T-cell (primary cell): Measurements from ENCODE around the gene GPC5. TPM values are rescaled to one million over a fixed set of nuclear protein-coding genes. Genes with fewer than 3 reads are reported as not detected.
"Not testable (repeated sequence)": the region's sequence is repeated elsewhere in the genome, so short reads cannot be mapped to it uniquely, and the experiment has no call there.

Source experiments
- ATAC-seq, 4 experiments: fragments of 200-7000 bp in 3 of 4; fragments of 150-1000 bp in 1 of 4; cut with Tn5 transposase; replicated peaks in 1 of 4; 1 replicate in 3 of 4; 2 replicates in 1 of 4; pipeline ENCODE4 v1.10.0; 2021; ENCODE audit warnings: moderate library complexity in 3 of 4, mild to moderate bottlenecking in 2 of 4, moderate number of reproducible peaks in 1 of 4
- CTCF ChIA-PET, 2 donors: fragments of 300-600 bp; sonication (Branson Sonifier 250); formaldehyde crosslinking; loops; one replicate each; lab custom pipeline; 2022; ENCODE audit warnings: antibody characterized with exemption in 2 of 2; lab: Charles Lee
- POLR2A ChIA-PET, 2 donors: fragments of 300-600 bp; sonication (Branson Sonifier 250); formaldehyde crosslinking; loops; one replicate each; lab custom pipeline; 2022; ENCODE audit warnings: antibody characterized with exemption in 2 of 2; lab: Charles Lee
- DNase-seq, 35 experiments: peaks; one replicate each; pipeline versions ENCODE4 v3.0.0 to v3.0.0-alpha.2; 2013 to 2023
- H3K27ac ChIP-seq: one replicate; pipeline ENCODE4 v1.5.1; 2013; ENCODE audit warnings: low read length
- H3K27me3 ChIP-seq, 2 experiments: replicated peaks in 1 of 2; 1 replicate in 1 of 2; 2 replicates in 1 of 2; pipeline versions ENCODE4 v1.6.1 to v1.7.0; 2013; ENCODE audit warnings: low read length in 1 of 2, mixed read lengths in 1 of 2; ENCODE audit not compliant: control insufficient read depth in 2 of 2, insufficient read depth in 2 of 2; ENCODE audit errors: extremely low read depth in 1 of 2
- H3K36me3 ChIP-seq, 2 donors: 1 replicate in 1 of 2; 2 replicates in 1 of 2; pipeline versions ENCODE4 v1.6.1 to v1.7.0; 2013; ENCODE audit warnings: low read length in 1 of 2; ENCODE audit not compliant: control insufficient read depth in 2 of 2, insufficient read depth in 1 of 2; ENCODE audit errors: extremely low read depth in 1 of 2
- H3K4me1 ChIP-seq, 2 experiments: 1 replicate in 1 of 2; 2 replicates in 1 of 2; pipeline versions ENCODE4 v1.6.1 to v1.7.0; 2013; ENCODE audit warnings: low read length in 2 of 2, mixed read lengths in 1 of 2; ENCODE audit not compliant: insufficient read depth in 2 of 2, control insufficient read depth in 1 of 2; ENCODE audit errors: extremely low read depth in 1 of 2
- H3K4me3 ChIP-seq, 2 donors: 1 replicate in 1 of 2; 2 replicates in 1 of 2; pipeline versions ENCODE4 v1.5.1 to v1.7.0; 2013; ENCODE audit warnings: mild to moderate bottlenecking in 2 of 2, low read length in 1 of 2, moderate library complexity in 1 of 2; ENCODE audit not compliant: control insufficient read depth in 1 of 2; ENCODE audit errors: extremely low read depth in 1 of 2
- H3K9me3 ChIP-seq: 2 replicates; pipeline ENCODE4 v1.7.0; 2013
- H3K27ac Mint-ChIP-seq, 2 donors: one replicate each; pipeline ENCODE4 v1.8.0; 2020 to 2021; ENCODE audit warnings: mild to moderate bottlenecking in 2 of 2, mixed read lengths in 2 of 2
- H3K27me3 Mint-ChIP-seq, 2 donors: one replicate each; pipeline ENCODE4 v1.8.0; 2021 to 2022; ENCODE audit warnings: mixed read lengths in 2 of 2
- H3K36me3 Mint-ChIP-seq: one replicate; pipeline ENCODE4 v1.8.0; 2021; ENCODE audit warnings: mixed read lengths
- H3K4me1 Mint-ChIP-seq, 3 donors: one replicate each; pipeline ENCODE4 v1.8.0; 2020 to 2022; ENCODE audit warnings: mixed read lengths in 3 of 3, mild to moderate bottlenecking in 1 of 3
- H3K4me3 Mint-ChIP-seq, 3 donors: one replicate each; pipeline ENCODE4 v1.8.0; 2020 to 2022; ENCODE audit warnings: mild to moderate bottlenecking in 3 of 3, mixed read lengths in 3 of 3, moderate library complexity in 3 of 3
- H3K9me3 Mint-ChIP-seq, 3 donors: one replicate each; pipeline ENCODE4 v1.8.0; 2020 to 2022; ENCODE audit warnings: mixed read lengths in 3 of 3
- WGBS: methylation state at CpG from one replicate; pipeline ENCODE4 v1.1.5; 2013; ENCODE audit warnings: missing lambda C conversion rate; ENCODE audit not compliant: insufficient coverage; 5-methylcytosine and 5-hydroxymethylcytosine counted together
- total RNA-seq, 35 experiments: library from RNA in 6 of 35; stranded (reverse) in 6 of 35; fragments of 120-200 nt in 1 of 35; gene quantifications; one replicate each; pipeline versions ENCODE4 v1.2.1 to v1.2.4 and lab custom pipeline; 2013 to 2026

GPC5 gene
- total RNA-seq, 5 donors from 2014 or later (not counting 1 experiment from before 2014, with no cell fraction given), result 0.12 to 0.39 (median 0.26) TPM

GRCh38 chr13:92739306-92739818 lies 1340.9 kb downstream of the GPC5 start:
- Mint-ChIP-seq H3K4me3 (no peak overlapping the region), H3K4me1 (no peaks in the 10 kb centered on the region), H3K9me3 (peaks cover 6 to 20% (median 7%) of the 10 kb centered on the region in 3 donors), H3K27me3 (no peaks in the 10 kb centered on the region), H3K27ac (no peak overlapping the region), H3K36me3 (no peaks in the 10 kb centered on the region)
- ChIA-PET CTCF (interaction anchor here in 1 of 2 donors (0.7 kb wide), 1 partner anchor 1210 kb away, joined by 3 read pairs; no protein-coding TSS in a partner anchor), POLR2A (no interaction called here)
- H3K4me3 ChIP-seq, result no peak overlapping the region
- H3K27ac ChIP-seq, result no peak overlapping the region
- no peaks in the 10 kb centered on the region for H3K9me3 ChIP-seq
- H3K27me3 ChIP-seq, result no peaks in the 10 kb centered on the region
- no peaks in the 10 kb centered on the region for H3K36me3 ChIP-seq
- DNase-seq (no peak), ATAC-seq (no peak)
- WGBS, result no CpG with 5 or more reads among the region's 2 CpGs
- H3K4me1 ChIP-seq, result no peaks in the 10 kb centered on the region

GRCh38 chr13:92743992-92744391 lies 1345.6 kb downstream of the GPC5 start:
- ATAC-seq, result no peak
- H3K27ac ChIP-seq, result no peak overlapping the region
- POLR2A ChIA-PET, result no interaction called here

DNA sequence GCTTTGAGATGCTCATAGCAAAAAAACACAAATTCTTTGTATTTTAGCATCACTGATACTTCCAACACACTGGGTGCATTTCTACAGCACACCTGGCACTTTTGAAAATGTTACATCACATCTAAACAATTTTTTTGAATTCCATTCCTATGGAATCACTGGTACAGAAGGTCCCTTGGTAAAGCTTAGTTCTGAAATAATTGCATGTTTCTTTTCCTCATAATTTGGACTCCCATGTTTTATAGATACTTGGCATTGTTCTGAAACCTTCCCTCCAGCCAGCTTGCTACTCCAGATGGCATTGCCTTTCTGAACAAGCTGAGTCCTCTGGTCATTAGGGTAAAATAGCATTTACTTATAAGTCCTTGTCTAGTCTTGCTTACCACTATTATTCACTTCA lies 1346.8 kb downstream of the GPC5 start:
- Histone ChIP-seq H3K4me1 (no peaks in the 10 kb centered on the region), H3K36me3 (no peaks in the 10 kb centered on the region), H3K27me3 (no peaks in the 10 kb centered on the region), H3K4me3 (no peak overlapping the region), H3K27ac (no peak overlapping the region), H3K9me3 (peaks cover 3% of the 10 kb centered on the region)
- Mint-ChIP-seq H3K27ac (no peak overlapping the region), H3K27me3 (no peaks in the 10 kb centered on the region), H3K36me3 (no peaks in the 10 kb centered on the region), H3K4me3 (no peak overlapping the region), H3K4me1 (no peaks in the 10 kb centered on the region), H3K9me3 (peaks cover 0 to 6% (median 0%) of the 10 kb centered on the region in 3 donors)
- DNase-seq (no peak), ATAC-seq (no peak)
- POLR2A ChIA-PET, result interaction anchor here in 1 of 2 donors (0.6 kb wide), 1 partner anchor 23 kb away, joined by 4 read pairs; no protein-coding TSS in a partner anchor
- CTCF ChIA-PET, result interaction anchor here in 1 of 2 donors (0.6 kb wide), 1 partner anchor 1666 kb away, joined by 3 read pairs; no protein-coding TSS in a partner anchor

More at GRCh38 chr13:92743992-92744391, 1345.6 kb downstream of the GPC5 start:
- H3K9me3 ChIP-seq, result peaks cover 3% of the 10 kb centered on the region
- Mint-ChIP-seq H3K4me3 (no peak overlapping the region), H3K27ac (no peak overlapping the region), H3K9me3 (peaks cover 0 to 6% (median 4%) of the 10 kb centered on the region in 3 donors), H3K36me3 (no peaks in the 10 kb centered on the region), H3K4me1 (no peaks in the 10 kb centered on the region), H3K27me3 (no peaks in the 10 kb centered on the region)
- DNase-seq, result no peak
- H3K36me3 ChIP-seq, result no peaks in the 10 kb centered on the region
- no CpG with 5 or more reads among the region's 1 CpG for WGBS
- CTCF ChIA-PET, result no interaction called here
- no peaks in the 10 kb centered on the region for H3K4me1 ChIP-seq
- H3K27me3 ChIP-seq, result no peaks in the 10 kb centered on the region
- H3K4me3 ChIP-seq, result no peak overlapping the region

- H3K27me3 Mint-ChIP-seq, POLR2A ChIA-PET, CTCF ChIA-PET, H3K27ac ChIP-seq, H3K27ac Mint-ChIP-seq, ATAC-seq, H3K9me3 ChIP-seq, H3K4me3 Mint-ChIP-seq, DNase-seq, H3K4me3 ChIP-seq, H3K9me3 Mint-ChIP-seq, H3K4me1 ChIP-seq, H3K27me3 ChIP-seq, H3K36me3 ChIP-seq, H3K4me1 Mint-ChIP-seq, H3K36me3 Mint-ChIP-seq: not testable (repeated sequence)
- 88% methylated on average over 5 of the region's 12 CpGs for WGBS
Observed at GRCh38 chr13:92752705-92753104, 1354.3 kb downstream of the GPC5 start.

GRCh38 chr13:92761710-92762109 lies 1363.3 kb downstream of the GPC5 start:
- H3K9me3 ChIP-seq, result no peaks in the 10 kb centered on the region
- ChIA-PET POLR2A (no interaction called here), CTCF (no interaction called here)
- DNase-seq, result no peak
- no CpG with 5 or more reads among the region's 1 CpG for WGBS
- H3K4me1 ChIP-seq, result no peaks in the 10 kb centered on the region
- Mint-ChIP-seq H3K4me3 (no peak overlapping the region), H3K4me1 (no peaks in the 10 kb centered on the region), H3K36me3 (no peaks in the 10 kb centered on the region), H3K27ac (no peak overlapping the region), H3K9me3 (peaks cover 5 to 24% (median 16%) of the 10 kb centered on the region in 3 donors), H3K27me3 (no peaks in the 10 kb centered on the region)
- H3K27ac ChIP-seq, result no peak overlapping the region
- H3K27me3 ChIP-seq, result no peaks in the 10 kb centered on the region
- no peaks in the 10 kb centered on the region for H3K36me3 ChIP-seq
- ATAC-seq, result no peak
- no peak overlapping the region for H3K4me3 ChIP-seq

- Histone ChIP-seq H3K27ac (no peak overlapping the region), H3K4me3 (no peak overlapping the region), H3K4me1 (no peaks in the 10 kb centered on the region), H3K9me3 (no peaks in the 10 kb centered on the region), H3K27me3 (no peaks in the 10 kb centered on the region), H3K36me3 (no peaks in the 10 kb centered on the region)
- no peak for DNase-seq
- ChIA-PET CTCF (no interaction called here), POLR2A (no interaction called here)
- no CpG with 5 or more reads among the region's 3 CpGs for WGBS
- H3K27me3 Mint-ChIP-seq, result no peaks in the 10 kb centered on the region
- H3K9me3 Mint-ChIP-seq, result peaks cover 7 to 15% (median 7%) of the 10 kb centered on the region in 3 donors
- H3K36me3 Mint-ChIP-seq, result no peaks in the 10 kb centered on the region
- no peaks in the 10 kb centered on the region for H3K4me1 Mint-ChIP-seq
- ATAC-seq, result no peak
- no peak overlapping the region for H3K27ac Mint-ChIP-seq
- no peak overlapping the region for H3K4me3 Mint-ChIP-seq
Observed at GRCh38 chr13:92767468-92767867, 1369.0 kb downstream of the GPC5 start.
